HG02623 (cell line): ENCODE data around the gene NFIC.

ENCODE experiments used
- ATAC-seq: cut with Tn5 transposase; IDR thresholded peaks from one replicate; pipeline ENCODE4 v1.9.1; 2021; ENCODE audit warnings: moderate library complexity; ENCODE audit not compliant: unreplicated experiment

NFIC gene

GRCh38 chr19:3464587-3465235 is 98.3 kb downstream of the NFIC start:
- ATAC-seq = no peak

DNA sequence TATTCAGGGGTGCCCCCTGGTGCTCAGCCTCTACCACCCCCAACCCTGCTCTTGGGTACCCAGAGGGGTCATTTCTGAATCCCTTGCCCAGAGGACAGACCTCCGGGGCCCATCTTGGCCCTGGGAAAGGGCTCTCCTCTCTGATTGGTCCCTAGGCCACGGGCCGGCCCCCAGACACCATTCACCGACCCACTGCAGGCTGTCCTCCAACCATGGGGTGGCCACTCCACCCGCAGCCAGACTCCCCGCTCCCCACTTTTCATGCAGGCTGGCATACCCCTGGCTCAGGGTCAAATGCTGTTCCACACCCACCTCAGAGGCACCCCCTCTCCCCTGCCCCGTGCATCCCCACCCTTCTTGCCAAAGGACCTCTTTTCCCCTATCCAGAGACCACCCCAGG is 99.2 kb downstream of the NFIC start:
- ATAC-seq = no peak

GRCh38 chr19:3466635-3467034 is 100.3 kb downstream of the NFIC start:
- ATAC-seq = no peak

GRCh38 chr19:3467437-3468198 is 101.2 kb downstream of the NFIC start:
- no peak for ATAC-seq

DNA sequence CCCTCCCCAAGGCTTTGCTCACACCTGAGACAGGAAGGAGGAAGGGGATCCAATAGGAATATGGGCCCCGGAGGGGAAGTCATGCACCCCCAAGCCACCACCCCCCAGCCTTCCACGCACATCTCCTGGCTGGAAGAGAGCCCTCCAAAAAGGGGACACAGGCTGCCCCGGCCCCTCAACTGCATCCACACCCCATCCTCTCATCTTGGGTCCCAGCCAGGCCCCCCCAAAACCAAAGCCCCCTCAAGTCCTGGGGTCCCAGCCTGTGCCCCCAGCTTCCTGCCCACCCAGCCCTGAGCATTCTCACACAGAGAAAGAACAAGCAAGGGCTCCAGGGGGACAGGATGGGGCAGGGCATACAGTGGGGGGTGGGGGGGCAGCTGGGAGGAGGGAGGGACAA is 101.8 kb downstream of the NFIC start:
- ATAC-seq = no peak

DNA sequence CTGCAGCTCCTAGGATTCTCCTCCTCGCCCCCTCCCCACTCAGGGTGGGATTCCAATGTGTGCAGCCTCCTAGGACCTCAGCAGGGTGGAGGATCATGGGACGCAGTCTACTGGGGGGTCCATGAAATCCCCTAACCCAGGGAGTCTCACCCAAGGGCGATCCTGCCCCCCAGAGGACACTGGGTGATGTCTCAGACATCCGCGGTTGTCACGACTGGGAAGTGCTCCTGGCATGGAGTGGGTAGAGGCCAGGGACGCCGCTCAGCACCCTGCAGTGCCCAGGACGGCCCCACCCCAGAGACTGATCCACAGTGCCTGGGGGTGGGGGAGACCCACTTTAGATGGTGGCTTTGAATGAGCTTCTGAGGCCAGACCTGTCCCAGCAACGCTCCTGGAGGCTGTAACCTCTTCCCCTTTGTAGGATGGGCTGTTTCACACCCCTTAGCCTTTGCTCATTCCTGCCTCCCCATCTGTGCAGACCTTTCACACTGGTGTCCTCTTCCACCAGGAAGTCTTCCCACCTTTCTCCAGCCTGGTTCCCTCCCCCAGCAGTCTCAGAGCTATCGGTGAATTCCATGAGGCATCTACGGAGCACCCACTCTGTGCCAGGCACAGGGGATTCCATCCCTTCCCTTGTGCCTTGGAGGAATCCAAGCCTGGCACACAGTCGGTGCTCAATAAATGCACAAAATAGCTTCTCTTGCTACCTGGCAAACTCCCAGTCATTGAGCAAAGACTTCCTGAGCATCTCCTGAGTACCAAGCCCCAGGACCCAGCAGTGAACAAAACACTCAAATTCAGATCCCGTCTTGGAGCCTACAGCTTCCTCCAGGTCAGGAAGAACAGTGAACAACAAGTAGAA is 103.5 kb downstream of the NFIC start:
- no peak for ATAC-seq

DNA sequence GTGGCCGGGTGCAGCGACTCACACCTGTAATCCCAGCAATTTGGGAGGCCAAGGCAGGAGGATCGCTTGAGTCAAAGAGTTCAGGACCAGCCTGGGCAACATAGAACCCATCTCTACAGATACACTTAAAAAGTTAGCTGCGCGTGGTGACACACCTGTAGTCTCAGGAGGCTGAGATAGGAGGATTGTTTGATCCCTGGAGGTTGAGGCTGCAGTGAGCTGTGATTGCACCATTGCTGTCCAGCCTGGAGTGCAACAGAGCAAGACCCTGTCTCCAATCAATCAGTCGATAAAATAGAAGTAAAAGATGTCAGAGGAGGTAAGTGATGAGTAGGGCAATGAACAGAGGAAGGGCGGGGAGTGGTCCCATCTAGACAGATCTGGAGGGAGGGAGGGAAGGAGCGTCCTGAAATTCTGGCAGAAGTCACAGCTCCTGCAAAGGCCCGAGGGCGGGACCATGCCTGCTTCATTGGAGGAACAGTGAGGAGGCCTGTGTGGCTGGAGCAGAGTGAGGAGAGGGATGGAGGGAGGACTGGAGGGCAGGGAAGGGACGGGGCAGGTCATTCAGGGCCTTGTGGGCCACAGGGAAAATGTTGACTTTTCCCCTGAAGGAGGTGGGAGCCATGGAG is 104.2 kb downstream of the NFIC start:
- no peak for ATAC-seq

- no peak for ATAC-seq
These were observed 105.7 kb downstream of the NFIC start for GRCh38 chr19:3471954-3472655.

- no peak for ATAC-seq
These were observed 107.6 kb downstream of the NFIC start for GRCh38 chr19:3474010-3474409.

DNA sequence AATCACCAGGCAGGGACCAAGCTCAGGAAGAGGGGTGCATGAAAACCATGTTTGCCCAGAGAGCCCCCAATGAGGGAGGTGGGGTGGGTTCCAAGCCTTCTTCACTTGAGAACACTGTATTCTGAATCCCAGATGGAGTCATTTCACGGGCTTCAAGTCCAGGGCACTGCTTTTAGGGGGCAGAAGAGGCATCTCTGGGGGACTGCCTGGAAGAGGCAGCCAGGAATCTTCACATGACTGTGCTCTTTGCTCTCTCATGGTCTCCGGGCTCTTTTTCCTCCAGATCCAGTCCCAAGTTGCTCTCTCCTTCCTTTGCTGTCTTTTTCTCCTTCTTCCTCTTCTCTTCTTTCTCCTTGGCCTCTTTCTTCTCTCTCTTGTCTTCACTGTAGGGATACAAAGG is 108.2 kb downstream of the NFIC start:
- no peak for ATAC-seq

- ATAC-seq = no peak
These were observed 109.1 kb downstream of the NFIC start for GRCh38 chr19:3475449-3475848.

GRCh38 chr19:3476830-3477229 is 110.4 kb downstream of the NFIC start:
- ATAC-seq = no peak

GRCh38 chr19:3477506-3477905 is 111.1 kb downstream of the NFIC start:
- ATAC-seq = no peak

- ATAC-seq = no peak
These were observed 111.6 kb downstream of the NFIC start for GRCh38 chr19:3477951-3478350.

- ATAC-seq = no peak
These were observed 112.2 kb downstream of the NFIC start for GRCh38 chr19:3478409-3479176.

GRCh38 chr19:3479177-3479833 is 112.9 kb downstream of the NFIC start:
- no peak for ATAC-seq

- ATAC-seq = no peak
These were observed 113.4 kb downstream of the NFIC start for GRCh38 chr19:3479834-3480215.

- ATAC-seq = no peak
These were observed 114.2 kb downstream of the NFIC start, which contains the start of gene SMIM24 for GRCh38 chr19:3480383-3481091. Gene SMIM24 (minus strand): TSS chr19:3480525. CDS start chr19:3480463, 62 bp downstream.
